Activated CD8-positive, alpha-beta T cell treated with anti-CD3 and anti-CD28 coated beads for 36 hours (primary cell): ENCODE data around the gene ENPP7. TPM values are rescaled to one million over a fixed set of nuclear protein-coding genes. Genes with fewer than 3 reads are reported as not detected.

Experiments used
- ATAC-seq: fragments of 200-7000 bp; cut with Tn5 transposase; one replicate; pipeline ENCODE4 v1.10.0; 2021; ENCODE audit warnings: mild to moderate bottlenecking, moderate library complexity
- CTCF ChIA-PET: fragments of 350-600 bp; sonication (Branson Sonifier 250); formaldehyde crosslinking; loops from one replicate; lab custom pipeline; 2021; ENCODE audit warnings: antibody characterized with exemption; lab: Charles Lee
- POLR2A ChIA-PET: fragments of 350-600 bp; sonication (Branson Sonifier 250); formaldehyde crosslinking; loops from one replicate; lab custom pipeline; 2021; ENCODE audit warnings: antibody characterized with exemption; lab: Charles Lee
- DNase-seq: peaks from one replicate; pipeline ENCODE4 v3.0.0-alpha.2; 2020
- H3K27ac Mint-ChIP-seq: one replicate; pipeline ENCODE4 v1.8.0; 2021; ENCODE audit warnings: mild to moderate bottlenecking, mixed read lengths
- H3K27me3 Mint-ChIP-seq: one replicate; pipeline ENCODE4 v1.8.0; 2021; ENCODE audit warnings: mixed read lengths
- H3K36me3 Mint-ChIP-seq: one replicate; pipeline ENCODE4 v1.8.0; 2021; ENCODE audit warnings: low read depth, mixed read lengths
- H3K4me1 Mint-ChIP-seq: one replicate; pipeline ENCODE4 v1.8.0; 2021; ENCODE audit warnings: low read depth, mixed read lengths
- H3K4me3 Mint-ChIP-seq: one replicate; pipeline ENCODE4 v1.8.0; 2021; ENCODE audit warnings: mild to moderate bottlenecking, moderate library complexity, mixed read lengths
- H3K9me3 Mint-ChIP-seq: one replicate; pipeline ENCODE4 v1.8.0; 2021; ENCODE audit warnings: mixed read lengths
- intact Hi-C: fragments of 100-400 bp; cut with micrococcal nuclease; formaldehyde crosslinking; loops from one replicate; pipeline ENCODE4 v1.10.0; 2022
- total RNA-seq, 2 experiments: library from RNA; stranded (reverse); gene quantifications; one replicate each; pipeline ENCODE4 v1.2.3, GENCODE V29; 2021
- TF ChIP-seq, protein P1 (sequence below): fragments of 200-600 bp; IDR thresholded peaks from one replicate; pipeline ENCODE4 v1.8.0; 2022; ENCODE audit warnings: antibody characterized with exemption, mild to moderate bottlenecking

Gene ENPP7
- total RNA-seq, 2 experiments from 2014 or later, result 0.16 TPM; not detected in 1

DNA sequence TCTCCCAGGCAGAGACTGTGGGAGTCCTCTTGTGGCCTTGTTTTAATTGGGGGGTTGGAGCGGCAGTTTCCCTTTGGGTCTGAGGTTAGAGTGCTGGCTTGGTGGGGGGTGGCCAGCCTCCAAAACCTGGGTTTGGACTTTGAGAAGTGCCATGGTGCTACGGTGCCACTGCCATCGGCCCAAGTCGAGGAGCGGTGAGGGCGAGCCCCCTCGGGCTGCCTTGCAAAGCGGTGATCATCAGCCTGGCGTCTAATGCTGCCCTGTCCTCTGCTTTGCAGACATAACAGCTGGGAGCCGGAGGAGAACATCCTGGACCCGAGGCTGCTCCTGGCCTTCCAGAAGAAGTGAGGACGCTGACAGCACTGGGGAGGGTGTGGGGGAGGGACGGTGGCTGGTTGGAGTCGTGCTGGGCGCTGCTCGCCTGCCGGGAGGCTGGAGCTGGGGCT is 48.4 kb downstream of the ENPP7 start:
- Mint-ChIP-seq H3K27ac (no peak overlapping the region), H3K9me3 (no peaks in the 10 kb centered on the region), H3K36me3 (peaks cover 8% of the 10 kb centered on the region), H3K4me1 (peaks cover 34% of the 10 kb centered on the region), H3K27me3 (peaks cover 48% of the 10 kb centered on the region), H3K4me3 (peak overlapping the region; percentile 86)
- intact Hi-C loops, result no loop called here
- DNase-seq, result no peak
- POLR2A ChIA-PET, result interaction anchor here (1.1 to 1.2 kb wide), 2 partner anchors 15 to 17 kb away, joined by 4 read pairs; partner anchors contain the start of gene CBX8
- CTCF ChIA-PET, result interaction anchor here (0.7 to 2.7 kb wide), 3 partner anchors 8 to 37 kb away, joined by 3 to 9 read pairs (median 4); no protein-coding TSS in a partner anchor
- TF ChIP-seq, protein P1, sequence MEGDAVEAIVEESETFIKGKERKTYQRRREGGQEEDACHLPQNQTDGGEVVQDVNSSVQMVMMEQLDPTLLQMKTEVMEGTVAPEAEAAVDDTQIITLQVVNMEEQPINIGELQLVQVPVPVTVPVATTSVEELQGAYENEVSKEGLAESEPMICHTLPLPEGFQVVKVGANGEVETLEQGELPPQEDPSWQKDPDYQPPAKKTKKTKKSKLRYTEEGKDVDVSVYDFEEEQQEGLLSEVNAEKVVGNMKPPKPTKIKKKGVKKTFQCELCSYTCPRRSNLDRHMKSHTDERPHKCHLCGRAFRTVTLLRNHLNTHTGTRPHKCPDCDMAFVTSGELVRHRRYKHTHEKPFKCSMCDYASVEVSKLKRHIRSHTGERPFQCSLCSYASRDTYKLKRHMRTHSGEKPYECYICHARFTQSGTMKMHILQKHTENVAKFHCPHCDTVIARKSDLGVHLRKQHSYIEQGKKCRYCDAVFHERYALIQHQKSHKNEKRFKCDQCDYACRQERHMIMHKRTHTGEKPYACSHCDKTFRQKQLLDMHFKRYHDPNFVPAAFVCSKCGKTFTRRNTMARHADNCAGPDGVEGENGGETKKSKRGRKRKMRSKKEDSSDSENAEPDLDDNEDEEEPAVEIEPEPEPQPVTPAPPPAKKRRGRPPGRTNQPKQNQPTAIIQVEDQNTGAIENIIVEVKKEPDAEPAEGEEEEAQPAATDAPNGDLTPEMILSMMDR, result no peak
- no peak for ATAC-seq

DNA sequence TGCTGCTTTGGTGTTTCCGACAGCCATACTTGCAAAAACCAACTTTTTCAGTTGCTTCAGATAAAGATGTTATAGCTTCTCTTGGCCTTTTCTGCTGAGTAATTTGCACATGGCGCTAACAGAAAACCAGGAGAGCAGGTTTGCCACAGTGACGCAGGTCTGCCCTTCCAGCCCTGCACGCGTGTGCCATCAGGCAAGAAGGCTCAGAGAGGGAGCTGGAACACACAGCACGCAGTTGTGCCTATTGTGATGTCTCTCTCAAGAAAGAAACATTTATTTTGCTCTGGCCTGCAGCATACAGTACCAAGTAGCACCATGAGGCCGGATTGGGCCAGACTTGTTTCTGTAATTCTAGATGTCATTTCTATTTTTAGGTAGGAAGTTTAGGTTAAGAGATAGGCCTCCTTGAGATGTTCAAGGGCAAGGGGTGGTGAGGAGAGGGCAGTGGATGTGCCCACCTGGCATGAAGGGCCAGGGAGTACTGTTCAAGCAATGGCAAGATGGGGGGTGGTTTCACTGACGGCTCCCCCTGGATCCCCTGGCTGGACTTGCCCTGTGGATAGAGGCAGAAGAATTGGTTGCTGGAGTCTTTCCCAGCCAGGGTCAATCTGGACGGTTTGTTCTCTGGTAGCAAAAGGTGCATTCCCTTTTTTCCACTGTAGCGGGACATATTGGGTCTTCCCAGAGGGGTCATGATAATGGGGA is 49.1 kb downstream of the ENPP7 start:
- intact Hi-C loops, result no loop called here
- no peak for ATAC-seq
- DNase-seq, result no peak
- H3K27ac Mint-ChIP-seq, result no peak overlapping the region
- H3K9me3 Mint-ChIP-seq, result no peaks in the 10 kb centered on the region
- peaks cover 34% of the 10 kb centered on the region for H3K4me1 Mint-ChIP-seq
- peaks cover 43% of the 10 kb centered on the region for H3K27me3 Mint-ChIP-seq
- ChIA-PET CTCF (interaction anchor here (0.7 to 2.7 kb wide), 2 partner anchors 9 to 38 kb away, joined by 3 to 9 read pairs; no protein-coding TSS in a partner anchor), POLR2A (no interaction called here)
- H3K4me3 Mint-ChIP-seq, result peak overlapping the region; percentile 86
- TF ChIP-seq, protein P1, result no peak
- H3K36me3 Mint-ChIP-seq, result peaks cover 8% of the 10 kb centered on the region

DNA sequence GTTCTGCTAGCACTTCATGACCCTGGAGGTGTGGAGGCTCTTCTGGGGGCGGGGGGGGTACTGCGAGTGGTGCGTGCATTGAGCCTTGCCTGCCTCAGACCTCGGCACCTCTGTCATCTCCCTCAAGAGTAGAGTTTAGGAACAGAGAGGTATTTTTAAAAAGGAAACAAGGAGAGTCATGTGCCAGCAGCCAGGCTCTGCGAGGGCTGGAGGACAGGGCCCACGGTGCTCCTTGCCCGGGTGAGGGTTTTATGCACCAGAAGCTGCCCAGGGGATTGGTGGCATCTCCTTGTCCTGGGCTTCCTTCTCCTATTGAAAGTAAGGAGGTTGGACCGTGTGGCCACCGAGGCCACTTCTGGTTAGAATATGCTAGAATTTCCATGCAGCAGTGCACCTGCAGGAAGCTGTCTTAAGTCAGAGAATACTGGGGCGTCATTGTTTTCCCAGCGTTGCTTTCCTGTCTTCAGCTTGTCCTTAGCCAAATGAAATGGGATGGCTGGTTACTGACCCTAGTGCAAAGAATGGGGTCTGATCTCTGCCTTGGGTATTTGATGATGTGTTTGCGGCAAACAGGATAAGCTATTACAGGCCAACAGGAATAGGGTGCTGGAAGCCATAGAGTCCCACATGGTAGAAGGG is 50.4 kb downstream of the ENPP7 start:
- DNase-seq, result no peak
- Mint-ChIP-seq H3K27ac (no peak overlapping the region), H3K4me3 (no peak overlapping the region), H3K27me3 (peaks cover 41% of the 10 kb centered on the region), H3K9me3 (no peaks in the 10 kb centered on the region), H3K4me1 (peaks cover 34% of the 10 kb centered on the region), H3K36me3 (peaks cover 8% of the 10 kb centered on the region)
- TF ChIP-seq, protein P1, result no peak
- ChIA-PET POLR2A (no interaction called here), CTCF (interaction anchor here (1.5 to 2.7 kb wide), 2 partner anchors 8 to 54 kb away, joined by 3 to 9 read pairs; no protein-coding TSS in a partner anchor)
- no peak for ATAC-seq
- intact Hi-C loops, result no loop called here

DNA sequence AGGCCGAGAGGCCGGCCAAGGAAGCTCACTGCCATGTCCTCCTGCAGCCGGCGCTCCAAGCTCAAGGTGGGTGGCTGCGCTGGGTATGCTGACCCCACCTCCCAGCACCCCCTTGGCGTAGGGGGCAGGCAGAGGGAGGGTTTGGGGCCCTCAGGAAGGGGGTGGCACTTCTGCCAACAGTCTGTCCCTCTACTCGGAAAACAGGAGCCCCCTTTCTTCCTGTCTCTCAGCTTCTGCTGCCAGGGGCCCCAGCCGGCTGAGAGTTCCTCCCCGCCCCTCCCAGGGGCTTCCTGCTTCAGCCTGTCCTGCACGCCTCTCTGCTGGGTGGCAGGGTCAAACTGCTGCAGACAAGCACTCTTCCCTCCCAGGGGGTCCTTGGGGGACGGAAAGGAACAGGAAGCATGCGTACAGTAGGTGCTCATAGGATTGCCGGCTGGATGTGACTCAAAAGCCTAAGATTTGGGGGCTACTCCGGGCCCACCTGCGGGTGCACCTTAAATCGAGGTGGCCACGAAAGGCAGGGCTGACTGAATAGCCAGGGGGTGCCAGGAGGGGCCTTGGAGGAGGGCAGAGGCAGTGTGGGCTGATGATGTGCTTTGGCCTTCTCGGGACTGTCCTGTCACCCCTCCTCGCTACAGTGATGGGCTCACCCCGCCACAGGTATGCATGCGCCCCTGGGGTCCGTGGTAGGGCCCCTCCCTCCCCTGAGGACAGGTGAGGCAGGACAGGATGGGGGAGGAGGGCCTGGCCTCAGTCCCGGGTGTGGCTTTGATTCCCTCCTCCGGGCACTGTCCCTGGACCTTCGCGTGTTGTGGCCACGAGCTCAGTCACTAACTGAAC is 51.2 kb downstream of the ENPP7 start:
- Mint-ChIP-seq H3K9me3 (no peaks in the 10 kb centered on the region), H3K36me3 (peaks cover 8% of the 10 kb centered on the region), H3K4me1 (peaks cover 34% of the 10 kb centered on the region), H3K27ac (no peak overlapping the region), H3K4me3 (no peak overlapping the region), H3K27me3 (peaks cover 32% of the 10 kb centered on the region)
- intact Hi-C loops, result no loop called here
- ChIA-PET CTCF (interaction anchor here (1.5 to 2.7 kb wide), 2 partner anchors 7 to 53 kb away, joined by 3 to 9 read pairs; no protein-coding TSS in a partner anchor), POLR2A (interaction anchor here (0.8 to 1.0 kb wide), 2 partner anchors 19 to 26 kb away, joined by 3 read pairs; no protein-coding TSS in a partner anchor)
- no peak for ATAC-seq
- no peak for DNase-seq
- TF ChIP-seq, protein P1, result no peak
